ENCODE measurements around the gene CHST11. TPM values are rescaled to one million over a fixed set of nuclear protein-coding genes. Genes with fewer than 3 reads are reported as not detected.

Gene CHST11
- total RNA-seq, 1 experiment from 2014 or later, result 0.25 TPM

GRCh38 chr12:104424955-104425354, 31.8 kb upstream of the CHST11 start:
- H3K9me3 ChIP-seq, result no peaks in the 10 kb centered on the region
- BruUV-seq (replicated peaks), result no TSS peak
- H3K4me3 ChIP-seq (ENCODE audit: low read depth, low read length), result no peak overlapping the region
- Mint-ChIP-seq H3K4me1 (ENCODE audit: low read depth, unreplicated experiment) (no peaks in the 10 kb centered on the region), H3K4me3 (ENCODE audit: unreplicated experiment) (no peak overlapping the region), H3K9me3 (ENCODE audit: unreplicated experiment) (no peaks in the 10 kb centered on the region), H3K27me3 (ENCODE audit: insufficient read depth, unreplicated experiment) (peaks cover 7% of the 10 kb centered on the region), H3K36me3 (ENCODE audit: insufficient read depth, unreplicated experiment) (no peaks in the 10 kb centered on the region), H3K27ac (ENCODE audit: unreplicated experiment) (no peak overlapping the region)
- intact Hi-C loops (cut with micrococcal nuclease; ENCODE audit: unreplicated experiment), result no loop called here
- no peaks in the 10 kb centered on the region for H3K36me3 ChIP-seq (ENCODE audit: control insufficient read depth, insufficient read depth, low read length)
- TF ChIP-seq, protein P1, sequence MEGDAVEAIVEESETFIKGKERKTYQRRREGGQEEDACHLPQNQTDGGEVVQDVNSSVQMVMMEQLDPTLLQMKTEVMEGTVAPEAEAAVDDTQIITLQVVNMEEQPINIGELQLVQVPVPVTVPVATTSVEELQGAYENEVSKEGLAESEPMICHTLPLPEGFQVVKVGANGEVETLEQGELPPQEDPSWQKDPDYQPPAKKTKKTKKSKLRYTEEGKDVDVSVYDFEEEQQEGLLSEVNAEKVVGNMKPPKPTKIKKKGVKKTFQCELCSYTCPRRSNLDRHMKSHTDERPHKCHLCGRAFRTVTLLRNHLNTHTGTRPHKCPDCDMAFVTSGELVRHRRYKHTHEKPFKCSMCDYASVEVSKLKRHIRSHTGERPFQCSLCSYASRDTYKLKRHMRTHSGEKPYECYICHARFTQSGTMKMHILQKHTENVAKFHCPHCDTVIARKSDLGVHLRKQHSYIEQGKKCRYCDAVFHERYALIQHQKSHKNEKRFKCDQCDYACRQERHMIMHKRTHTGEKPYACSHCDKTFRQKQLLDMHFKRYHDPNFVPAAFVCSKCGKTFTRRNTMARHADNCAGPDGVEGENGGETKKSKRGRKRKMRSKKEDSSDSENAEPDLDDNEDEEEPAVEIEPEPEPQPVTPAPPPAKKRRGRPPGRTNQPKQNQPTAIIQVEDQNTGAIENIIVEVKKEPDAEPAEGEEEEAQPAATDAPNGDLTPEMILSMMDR (IDR thresholded peaks at IDR 0.05; ENCODE audit: insufficient read depth in 1 of 2, low read depth in 1 of 2, low read length in 1 of 2, severe bottlenecking in 1 of 2, unreplicated experiment in 1 of 2), result no peak
- no peaks in the 10 kb centered on the region for H3K27me3 ChIP-seq (replicated peaks; ENCODE audit: control insufficient read depth, insufficient read depth, low read length)
- DNase-seq, result no peak
- POLR2A ChIA-PET, result no interaction called here
- CTCF ChIA-PET, result no interaction called here
- no peaks in the 10 kb centered on the region for H3K4me1 ChIP-seq

- BruUV-seq (replicated peaks), result no TSS peak
- CTCF ChIA-PET, result no interaction called here
Measured at GRCh38 chr12:104425614-104426013, 31.1 kb upstream of the CHST11 start.

GRCh38 chr12:104426926-104427546, 29.7 kb upstream of the CHST11 start:
- intact Hi-C loops (cut with micrococcal nuclease; ENCODE audit: unreplicated experiment), result no loop called here

More at GRCh38 chr12:104425614-104426013, 31.1 kb upstream of the CHST11 start:
- no peaks in the 10 kb centered on the region for H3K4me1 ChIP-seq
- Mint-ChIP-seq H3K4me3 (ENCODE audit: unreplicated experiment) (no peak overlapping the region), H3K27me3 (ENCODE audit: insufficient read depth, unreplicated experiment) (peaks cover 7% of the 10 kb centered on the region), H3K27ac (ENCODE audit: unreplicated experiment) (no peak overlapping the region), H3K36me3 (ENCODE audit: insufficient read depth, unreplicated experiment) (no peaks in the 10 kb centered on the region), H3K9me3 (ENCODE audit: unreplicated experiment) (no peaks in the 10 kb centered on the region), H3K4me1 (ENCODE audit: low read depth, unreplicated experiment) (no peaks in the 10 kb centered on the region)
- no peaks in the 10 kb centered on the region for H3K27me3 ChIP-seq (replicated peaks; ENCODE audit: control insufficient read depth, insufficient read depth, low read length)
- no peak overlapping the region for H3K4me3 ChIP-seq (ENCODE audit: low read depth, low read length)
- POLR2A ChIA-PET, result no interaction called here
- no peaks in the 10 kb centered on the region for H3K36me3 ChIP-seq (ENCODE audit: control insufficient read depth, insufficient read depth, low read length)
- no peaks in the 10 kb centered on the region for H3K9me3 ChIP-seq
- DNase-seq, result no peak
- intact Hi-C loops (cut with micrococcal nuclease; ENCODE audit: unreplicated experiment), result no loop called here
- TF ChIP-seq, protein P1 (IDR thresholded peaks at IDR 0.05; ENCODE audit: insufficient read depth in 1 of 2, low read depth in 1 of 2, low read length in 1 of 2, severe bottlenecking in 1 of 2, unreplicated experiment in 1 of 2), result no peak

More at GRCh38 chr12:104426926-104427546, 29.7 kb upstream of the CHST11 start:
- Mint-ChIP-seq H3K9me3 (ENCODE audit: unreplicated experiment) (no peaks in the 10 kb centered on the region), H3K27ac (ENCODE audit: unreplicated experiment) (no peak overlapping the region), H3K4me1 (ENCODE audit: low read depth, unreplicated experiment) (no peaks in the 10 kb centered on the region), H3K36me3 (ENCODE audit: insufficient read depth, unreplicated experiment) (no peaks in the 10 kb centered on the region), H3K27me3 (ENCODE audit: insufficient read depth, unreplicated experiment) (peaks cover 7% of the 10 kb centered on the region), H3K4me3 (ENCODE audit: unreplicated experiment) (no peak overlapping the region)
- Histone ChIP-seq H3K36me3 (ENCODE audit: control insufficient read depth, insufficient read depth, low read length) (no peaks in the 10 kb centered on the region), H3K4me1 (no peaks in the 10 kb centered on the region), H3K9me3 (no peaks in the 10 kb centered on the region), H3K4me3 (ENCODE audit: low read depth, low read length) (no peak overlapping the region), H3K27me3 (replicated peaks; ENCODE audit: control insufficient read depth, insufficient read depth, low read length) (no peaks in the 10 kb centered on the region)
- ChIA-PET CTCF (no interaction called here), POLR2A (no interaction called here)
- no peak for DNase-seq
- no TSS peak for BruUV-seq (replicated peaks)
- TF ChIP-seq, protein P1 (IDR thresholded peaks at IDR 0.05; ENCODE audit: insufficient read depth in 1 of 2, low read depth in 1 of 2, low read length in 1 of 2, severe bottlenecking in 1 of 2, unreplicated experiment in 1 of 2), result no peak

All from Caco-2 (cell line).